ENCODE results near the gene MBL2. TPM values are rescaled to one million over a fixed set of nuclear protein-coding genes. Genes with fewer than 3 reads are reported as not detected.

MBL2 gene
- total RNA-seq, 1 donor from 2014 or later: not detected

GRCh38 chr10:52740155-52740549, 32.4 kb downstream of the MBL2 start:
- no peak for DNase-seq (ENCODE audit: low read depth)

- no peak for DNase-seq (ENCODE audit: low read depth)
Observed at GRCh38 chr10:52739380-52740154, 33.0 kb downstream of the MBL2 start.

- no peak for DNase-seq (ENCODE audit: low read depth)
Observed at GRCh38 chr10:52738951-52739350, 33.6 kb downstream of the MBL2 start.

GRCh38 chr10:52729271-52730104, 43.1 kb downstream of the MBL2 start:
- DNase-seq (ENCODE audit: low read depth): peak; percentile 32

GRCh38 chr10:52720018-52720417, 52.6 kb downstream of the MBL2 start:
- DNase-seq (ENCODE audit: low read depth): no peak
